ENCODE data around the gene RASGRP2. TPM values are rescaled to one million over a fixed set of nuclear protein-coding genes. Genes with fewer than 3 reads are reported as not detected.

The RASGRP2 gene
- polyA plus RNA-seq, 1 donor, result 42.1 TPM

GRCh38 chr11:64742087-64742888, 1.7 kb downstream of the RASGRP2 start:
- no peak for DNase-seq (ENCODE audit: low read depth)

GRCh38 chr11:64741375-64742086, 2.4 kb downstream of the RASGRP2 start:
- no peak for DNase-seq (ENCODE audit: low read depth)

GRCh38 chr11:64739871-64740270, 4.1 kb downstream of the RASGRP2 start:
- DNase-seq (ENCODE audit: low read depth), result no peak

- DNase-seq (ENCODE audit: low read depth), result no peak
Measured at GRCh38 chr11:64736654-64737053, 7.3 kb downstream of the RASGRP2 start.

- no peak for DNase-seq (ENCODE audit: low read depth)
Measured at GRCh38 chr11:64735725-64736259, 8.2 kb downstream of the RASGRP2 start.

- DNase-seq (ENCODE audit: low read depth), result no peak
Measured at GRCh38 chr11:64734811-64735724, 8.9 kb downstream of the RASGRP2 start.

GRCh38 chr11:64731601-64732000, 12.3 kb downstream of the RASGRP2 start:
- DNase-seq (ENCODE audit: low read depth), result no peak

GRCh38 chr11:64729851-64730382, 14.0 kb downstream of the RASGRP2 start:
- DNase-seq (ENCODE audit: low read depth), result no peak

- no peak for DNase-seq (ENCODE audit: low read depth)
Measured at GRCh38 chr11:64728757-64729365, 15.1 kb downstream of the RASGRP2 start.

GRCh38 chr11:64726867-64727530, 16.9 kb downstream of the RASGRP2 start:
- DNase-seq (ENCODE audit: low read depth), result no peak

GRCh38 chr11:64726211-64726641, 17.7 kb downstream of the RASGRP2 start:
- DNase-seq (ENCODE audit: low read depth), result no peak

- no peak for DNase-seq (ENCODE audit: low read depth)
Measured at GRCh38 chr11:64724863-64725532, 18.9 kb downstream of the RASGRP2 start.

- DNase-seq (ENCODE audit: low read depth), result no peak
Measured at GRCh38 chr11:64723907-64724862, 19.8 kb downstream of the RASGRP2 start.

- DNase-seq (ENCODE audit: low read depth), result peak; percentile 43
Measured at GRCh38 chr11:64723117-64723906, 20.6 kb downstream of the RASGRP2 start, which contains the start of gene NRXN2. TSS of gene NRXN2 (minus strand) at chr11:64723197. CDS start at chr11:64713699, 9,498 bp downstream.

- no peak for DNase-seq (ENCODE audit: low read depth)
Measured at GRCh38 chr11:64722141-64723065, 21.5 kb downstream of the RASGRP2 start.

GRCh38 chr11:64721359-64721699, 22.6 kb downstream of the RASGRP2 start:
- no peak for DNase-seq (ENCODE audit: low read depth)

All from forelimb muscle (tissue), 1 donor.